Coronary artery (tissue), 2 donors: ENCODE measurements around the gene UGT2B7.

Source experiments
- DNase-seq: peaks from one replicate; pipeline ENCODE4 v3.0.0-alpha.2; 2017; ENCODE audit warnings: low spot score
- H3K27ac ChIP-seq, 2 donors: fragments of 200-600 bp; sonication (generic); one replicate each; pipeline ENCODE4 v1.5.1; 2016 to 2019
- H3K4me3 ChIP-seq: fragments of 200-600 bp; sonication (generic); 2 replicates; pipeline ENCODE4 v1.5.1; 2016; ENCODE audit warnings: mild to moderate bottlenecking, moderate library complexity
- TF ChIP-seq, protein P1 (sequence below): fragments of 200-600 bp; sonication (generic); IDR thresholded peaks from one replicate; pipeline ENCODE4 v1.5.1; 2019; ENCODE audit warnings: antibody characterized with exemption

UGT2B7 gene

DNA sequence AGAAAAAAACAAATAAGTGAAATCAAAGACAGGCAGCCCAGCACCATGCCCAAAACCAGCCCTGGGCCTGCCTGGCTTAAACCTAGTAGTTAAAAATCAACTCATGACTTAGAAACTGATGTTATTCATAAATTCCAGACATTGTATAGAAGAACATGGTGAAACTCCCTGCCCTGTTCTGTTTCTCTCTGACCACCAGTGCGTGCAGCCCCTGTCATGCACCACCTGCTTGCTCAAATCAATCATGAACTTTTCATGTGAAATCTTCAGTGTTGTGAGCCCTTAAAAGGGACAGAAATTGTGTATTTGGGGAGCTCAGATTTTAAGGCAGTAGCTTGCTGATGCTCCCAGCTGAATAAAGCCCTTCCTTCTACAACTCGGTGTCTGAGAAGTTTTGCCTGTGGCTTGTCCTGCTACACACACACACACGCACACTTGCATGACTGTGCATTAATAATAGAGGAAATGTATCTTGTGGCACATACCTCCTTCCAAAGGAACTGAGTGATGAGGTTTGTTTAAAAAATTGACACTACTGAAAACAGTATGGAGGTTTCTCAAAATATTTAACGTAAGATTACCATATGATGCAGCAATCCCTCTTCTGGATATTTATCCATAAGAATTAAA lies 39.2 kb upstream of the UGT2B7 start:
- Histone ChIP-seq H3K4me3 (no peak overlapping the region), H3K27ac (no peak overlapping the region)
- no peak for DNase-seq
- TF ChIP-seq, protein P1, sequence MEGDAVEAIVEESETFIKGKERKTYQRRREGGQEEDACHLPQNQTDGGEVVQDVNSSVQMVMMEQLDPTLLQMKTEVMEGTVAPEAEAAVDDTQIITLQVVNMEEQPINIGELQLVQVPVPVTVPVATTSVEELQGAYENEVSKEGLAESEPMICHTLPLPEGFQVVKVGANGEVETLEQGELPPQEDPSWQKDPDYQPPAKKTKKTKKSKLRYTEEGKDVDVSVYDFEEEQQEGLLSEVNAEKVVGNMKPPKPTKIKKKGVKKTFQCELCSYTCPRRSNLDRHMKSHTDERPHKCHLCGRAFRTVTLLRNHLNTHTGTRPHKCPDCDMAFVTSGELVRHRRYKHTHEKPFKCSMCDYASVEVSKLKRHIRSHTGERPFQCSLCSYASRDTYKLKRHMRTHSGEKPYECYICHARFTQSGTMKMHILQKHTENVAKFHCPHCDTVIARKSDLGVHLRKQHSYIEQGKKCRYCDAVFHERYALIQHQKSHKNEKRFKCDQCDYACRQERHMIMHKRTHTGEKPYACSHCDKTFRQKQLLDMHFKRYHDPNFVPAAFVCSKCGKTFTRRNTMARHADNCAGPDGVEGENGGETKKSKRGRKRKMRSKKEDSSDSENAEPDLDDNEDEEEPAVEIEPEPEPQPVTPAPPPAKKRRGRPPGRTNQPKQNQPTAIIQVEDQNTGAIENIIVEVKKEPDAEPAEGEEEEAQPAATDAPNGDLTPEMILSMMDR: no peak

DNA sequence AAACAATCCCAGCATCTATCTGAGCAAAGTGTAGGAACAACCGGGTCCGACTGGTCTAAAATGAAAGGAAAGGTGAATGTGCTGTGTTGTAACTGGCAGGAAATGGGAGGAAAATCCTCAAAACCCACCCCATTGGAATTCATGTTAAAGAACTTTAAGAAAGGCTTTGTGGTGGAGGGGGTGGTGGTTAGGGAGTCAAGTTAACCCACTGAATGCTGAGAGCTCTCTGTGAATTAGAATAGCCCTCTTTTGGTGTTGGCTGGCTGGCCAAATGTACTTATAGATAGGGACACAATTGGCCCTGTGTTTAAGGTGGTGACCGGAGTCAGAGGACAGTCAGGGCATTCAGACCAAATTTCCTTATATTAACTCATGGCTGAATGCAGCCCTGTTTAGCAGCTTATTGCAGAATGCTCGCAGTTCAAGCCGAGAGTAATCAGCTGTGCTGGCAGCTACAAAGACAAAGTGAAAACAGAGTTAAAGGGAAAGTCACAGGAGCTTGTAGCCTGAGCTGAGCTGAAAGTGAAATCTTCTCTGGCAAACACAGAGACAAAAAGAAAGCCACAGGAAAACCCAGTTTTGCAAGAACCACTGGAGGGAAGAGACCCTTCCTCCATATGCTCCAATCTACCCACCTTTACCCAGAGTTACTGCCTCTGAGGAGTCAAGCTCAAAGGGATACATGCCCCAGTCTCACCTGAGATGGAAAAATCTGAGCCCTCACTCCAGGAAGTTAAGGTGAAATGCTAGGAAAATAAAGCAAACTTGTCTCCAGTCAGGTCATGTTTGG lies 38.5 kb upstream of the UGT2B7 start:
- no peak overlapping the region for H3K27ac ChIP-seq
- H3K4me3 ChIP-seq: no peak overlapping the region

DNA sequence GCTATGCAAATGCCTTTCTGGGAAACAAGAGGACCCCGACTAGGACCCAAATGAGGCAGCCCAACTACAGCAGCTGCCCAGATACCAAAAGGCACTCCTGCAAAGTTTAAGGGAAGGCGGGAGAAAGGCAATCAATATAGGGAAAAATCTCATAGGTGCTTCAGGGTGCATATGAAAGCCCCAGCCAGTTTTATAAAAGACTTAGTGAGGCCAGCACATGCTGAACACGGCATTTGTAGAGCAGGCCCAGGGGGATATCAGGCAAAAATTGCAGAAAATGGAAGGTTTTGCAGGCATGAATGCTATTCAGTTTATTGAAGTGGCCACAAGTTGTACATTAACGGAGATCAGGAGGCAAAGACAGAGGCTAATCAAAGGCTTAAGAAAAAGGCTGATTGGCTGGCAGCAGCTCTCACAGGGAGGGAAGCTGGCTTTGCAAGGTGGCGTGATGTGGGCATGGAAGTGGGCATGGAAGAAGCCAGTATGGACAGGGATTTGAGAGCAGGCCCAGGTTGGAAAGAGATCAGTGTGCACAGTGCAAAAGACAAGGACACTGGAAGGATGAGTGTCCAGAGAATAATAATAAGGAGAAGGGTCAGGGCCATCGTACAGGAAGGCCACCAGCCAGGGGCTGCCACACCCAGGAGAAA lies 37.7 kb upstream of the UGT2B7 start:
- TF ChIP-seq, protein P1: no peak
- no peak overlapping the region for H3K4me3 ChIP-seq
- no peak for DNase-seq
- no peak overlapping the region for H3K27ac ChIP-seq

More for the DNA sequence above, 38.5 kb upstream of the UGT2B7 start:
- TF ChIP-seq, protein P1: no peak
- no peak for DNase-seq

DNA sequence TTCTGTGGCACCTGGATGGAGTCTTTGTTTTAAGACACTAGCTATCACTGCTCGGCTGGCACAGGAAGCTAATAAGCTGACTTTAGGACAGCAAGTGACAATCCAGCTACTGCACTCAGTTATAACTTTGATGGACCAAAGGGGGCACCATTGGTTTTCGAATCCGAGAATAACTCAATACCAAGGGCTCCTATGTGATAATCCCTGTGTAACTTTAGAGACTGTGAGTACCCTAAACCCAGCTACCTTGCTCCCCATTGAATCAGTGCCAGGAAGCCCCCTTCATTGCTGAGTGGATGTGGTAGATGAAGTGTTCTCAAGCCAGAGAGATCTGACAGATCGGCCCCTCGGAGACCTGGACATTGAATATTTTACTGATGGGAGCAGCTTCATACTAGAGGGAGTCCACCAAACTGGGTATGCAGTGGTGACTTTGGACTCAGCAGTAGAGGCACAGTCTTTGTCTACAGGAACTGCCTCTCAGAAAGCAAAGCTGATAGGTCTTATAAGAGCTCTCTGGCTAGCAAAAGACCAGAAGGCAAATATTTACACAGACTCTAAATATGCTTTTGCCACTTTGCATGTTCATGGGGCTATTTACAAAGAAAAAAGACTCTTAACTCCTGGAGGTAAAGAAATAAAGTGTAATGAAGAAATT lies 35.5 kb upstream of the UGT2B7 start:
- Histone ChIP-seq H3K4me3 (no peak overlapping the region), H3K27ac (no peak overlapping the region)
- TF ChIP-seq, protein P1: no peak
- DNase-seq: no peak

DNA sequence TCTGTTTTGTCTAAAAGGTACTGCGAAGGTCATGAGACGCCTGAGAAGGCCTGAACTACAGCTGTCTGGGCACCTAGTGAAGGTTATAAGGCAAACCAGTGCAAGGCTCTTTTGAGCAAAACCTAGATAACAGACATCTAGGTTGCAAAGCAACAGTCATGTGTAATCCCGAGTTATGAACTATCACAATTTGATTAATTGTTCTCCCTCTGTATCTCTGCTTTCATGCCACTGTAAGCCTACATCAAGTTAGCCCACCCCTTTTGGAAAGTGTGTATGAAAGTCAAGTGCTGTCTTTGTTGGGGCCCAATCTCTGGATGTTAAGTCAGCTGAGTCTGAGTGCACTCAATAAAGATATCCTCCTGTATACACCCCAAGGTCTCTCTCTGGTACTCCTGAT lies 31.9 kb upstream of the UGT2B7 start:
- DNase-seq: no peak
- Histone ChIP-seq H3K27ac (no peak overlapping the region), H3K4me3 (no peak overlapping the region)
- TF ChIP-seq, protein P1: no peak

DNA sequence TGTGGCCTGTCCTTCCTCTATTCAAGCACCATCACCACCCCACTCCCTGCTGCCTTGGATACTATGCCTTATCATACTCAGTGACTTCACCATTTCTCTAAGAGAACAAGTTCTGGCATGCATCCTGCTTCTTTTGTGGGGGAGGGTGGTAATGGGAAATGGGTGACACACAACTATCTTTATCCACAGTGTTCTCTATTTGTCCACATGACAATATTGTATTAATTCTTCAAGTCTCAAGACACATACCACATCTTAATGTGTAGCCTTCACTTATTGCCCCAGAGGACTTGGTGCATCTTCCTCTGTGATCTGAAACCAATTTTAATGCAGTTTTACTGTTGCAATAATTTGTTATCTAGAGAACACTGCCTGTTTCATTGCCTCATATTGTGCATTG lies 29.3 kb upstream of the UGT2B7 start:
- H3K27ac ChIP-seq: no peak overlapping the region
- H3K4me3 ChIP-seq: no peak overlapping the region
- TF ChIP-seq, protein P1: no peak
- DNase-seq: no peak
